A549 (cell line): ENCODE results near the gene KIT. TPM values are rescaled to one million over a fixed set of nuclear protein-coding genes. Genes with fewer than 3 reads are reported as not detected.

Experiments used
- ATAC-seq, 2 experiments: fragments of 200-7000 bp in 1 of 2; fragments of >200 bp in 1 of 2; cut with Nextera tagmentation in 1 of 2; cut with Tn5 transposase in 1 of 2; 3 replicates each; pipeline versions ENCODE4 v1.8.0 to v1.9.1; 2018 to 2020; ENCODE audit warnings: mild to moderate bottlenecking in 1 of 2, moderate library complexity in 1 of 2
- CTCF ChIA-PET: fragments of 300-600 bp; sonication (Branson Sonifier 250); formaldehyde crosslinking; extraction: SDS; loops from one replicate; lab custom pipeline; 2021; ENCODE audit warnings: antibody characterized with exemption, inconsistent platforms; lab: Yijun Ruan, JAX
- POLR2A ChIA-PET: fragments of 350-600 bp; formaldehyde crosslinking; extraction: SDS; loops from one replicate; lab custom pipeline; 2021; ENCODE audit warnings: antibody characterized with exemption, inconsistent platforms; lab: Yijun Ruan, JAX
- DNase-seq, 2 experiments: peaks; one replicate each; pipeline versions ENCODE4 v3.0.0 to v3.0.0-alpha.2; 2011 to 2016; ENCODE audit warnings: low read depth in 1 of 2, low spot score in 1 of 2
- FAIRE-seq: peaks from 2 replicates; lab custom pipeline; 2011; peaks lifted over from hg19 to GRCh38; lab: Jason Lieb, UNC
- H3K27ac ChIP-seq, 2 experiments: fragments of >200 bp; sonication (Bioruptor Twin); formaldehyde crosslinking; 3 replicates each; pipeline ENCODE4 v1.5.1; 2016 to 2017
- H3K4me1 ChIP-seq: fragments of >200 bp; sonication (Bioruptor Twin); formaldehyde crosslinking; 3 replicates; pipeline ENCODE4 v1.6.1; 2016
- H3K4me2 ChIP-seq: fragments of >200 bp; sonication (Bioruptor Twin); formaldehyde crosslinking; 3 replicates; pipeline ENCODE4 v1.6.1; 2016
- H3K4me3 ChIP-seq: fragments of >200 bp; sonication (Bioruptor Twin); formaldehyde crosslinking; 3 replicates; pipeline ENCODE4 v1.5.1; 2016
- H3K9me3 ChIP-seq: fragments of >200 bp; sonication (Bioruptor Twin); formaldehyde crosslinking; 3 replicates; pipeline ENCODE4 v1.6.1; 2016
- BHLHE40 ChIP-seq: IDR thresholded peaks from 2 replicates; pipeline ENCODE4 v1.6.1; 2012; ENCODE audit warnings: low read depth, low read length, inconsistent platforms
- CBX8 ChIP-seq: fragments of 200-600 bp; sonication (generic); IDR thresholded peaks from 2 replicates; pipeline ENCODE4 v1.6.1; 2016
- CEBPB ChIP-seq, 2 experiments: fragments of >200 bp in 1 of 2; sonication (Bioruptor Twin) in 1 of 2; formaldehyde crosslinking in 1 of 2; IDR thresholded peaks; 2 replicates each; pipeline ENCODE4 v1.6.1; 2012 to 2016
- CHD2 ChIP-seq: fragments of 150-350 bp; IDR thresholded peaks from 2 replicates; pipeline ENCODE4 v1.6.1; 2014; ENCODE audit warnings: low read length; ENCODE audit not compliant: partially characterized antibody
- EHMT2 ChIP-seq: fragments of 200-600 bp; sonication (generic); IDR thresholded peaks from 2 replicates; pipeline ENCODE4 v1.6.1; 2016; ENCODE audit warnings: antibody characterized with exemption, low read depth, mild to moderate bottlenecking, moderate library complexity
- FOSB ChIP-seq: fragments of 250-450 bp; sonication (Bioruptor Pico); IDR thresholded peaks from 2 replicates; pipeline ENCODE4 v1.5.0; 2020; ENCODE audit warnings: mild to moderate bottlenecking, moderate library complexity
- HDAC2 ChIP-seq: fragments of 200-600 bp; sonication (generic); IDR thresholded peaks from 2 replicates; pipeline ENCODE4 v1.6.1; 2016
- HEYL ChIP-seq: fragments of 250-450 bp; sonication (Bioruptor Pico); IDR thresholded peaks from 2 replicates; pipeline ENCODE4 v1.8.0; 2021; ENCODE audit warnings: mild to moderate bottlenecking, moderate library complexity
- HOXB13 ChIP-seq: fragments of 250-450 bp; sonication (Bioruptor Pico); IDR thresholded peaks from 2 replicates; pipeline ENCODE4 v1.5.0; 2020; ENCODE audit warnings: low read depth, mild to moderate bottlenecking, moderate library complexity
- HOXB5 ChIP-seq: fragments of 250-450 bp; sonication (Bioruptor Pico); IDR thresholded peaks from 2 replicates; pipeline ENCODE4 v1.5.0; 2020; ENCODE audit warnings: mild to moderate bottlenecking, moderate library complexity
- JUN ChIP-seq, 2 experiments: fragments of >200 bp; sonication (Bioruptor Twin); formaldehyde crosslinking; IDR thresholded peaks; 2 replicates in 1 of 2; 3 replicates in 1 of 2; pipeline ENCODE4 v1.6.1; 2016 to 2017
- KDM1A ChIP-seq: fragments of 200-600 bp; sonication (generic); IDR thresholded peaks from 2 replicates; pipeline ENCODE4 v1.6.1; 2016; ENCODE audit warnings: low read depth, mild to moderate bottlenecking
- KDM5A ChIP-seq: fragments of 200-600 bp; sonication (generic); IDR thresholded peaks from 2 replicates; pipeline ENCODE4 v1.6.1; 2016; ENCODE audit warnings: antibody characterized with exemption, mild to moderate bottlenecking
- MAFK ChIP-seq: fragments of 450-650 bp; IDR thresholded peaks from 2 replicates; pipeline ENCODE4 v1.6.1; 2014; ENCODE audit not compliant: partially characterized antibody
- MAZ ChIP-seq: fragments of 150-350 bp; IDR thresholded peaks from 2 replicates; pipeline ENCODE4 v1.6.1; 2014; ENCODE audit warnings: antibody characterized with exemption, low read depth, low read length, borderline replicate concordance
- NFE2L2 ChIP-seq: fragments of 150-350 bp; conservative IDR thresholded peaks from 2 replicates; pipeline ENCODE4 v1.6.1; 2014; ENCODE audit warnings: low read length
- POLR2AphosphoS2 ChIP-seq: conservative IDR thresholded peaks from 2 replicates; pipeline ENCODE4 v1.6.1; 2012; ENCODE audit warnings: low read length, improper control_type of control experiment, inconsistent platforms
- RARB ChIP-seq: fragments of 250-450 bp; sonication (Bioruptor Pico); IDR thresholded peaks from 2 replicates; pipeline ENCODE4 v1.8.0; 2021; ENCODE audit warnings: mild to moderate bottlenecking, moderate library complexity
- RCOR1 ChIP-seq: fragments of 150-350 bp; IDR thresholded peaks from 2 replicates; pipeline ENCODE4 v1.6.1; 2014; ENCODE audit warnings: antibody characterized with exemption, low read length, low read depth
- SREBF2 ChIP-seq: fragments of 450-650 bp; IDR thresholded peaks from 2 replicates; pipeline ENCODE4 v1.6.1; 2014; ENCODE audit warnings: mild to moderate bottlenecking, moderate library complexity
- TFCP2L1 ChIP-seq: fragments of 250-450 bp; sonication (Bioruptor Pico); IDR thresholded peaks from 2 replicates; pipeline ENCODE4 v1.5.0; 2021; ENCODE audit warnings: mild to moderate bottlenecking
- ZSCAN20 ChIP-seq: fragments of 250-450 bp; sonication (Bioruptor Pico); IDR thresholded peaks from 2 replicates; pipeline ENCODE4 v1.8.0; 2022; ENCODE audit warnings: mild to moderate bottlenecking, moderate library complexity
- WGBS: methylation state at CpG from one replicate; pipeline ENCODE4 v1.1.6; 2017; ENCODE audit errors: missing lambda C conversion rate; 5-methylcytosine and 5-hydroxymethylcytosine counted together
- polyA plus RNA-seq, 4 experiments: library from polyadenylated mRNA; depleted of rRNA in 3 of 4; stranded (reverse); fragments of >200 nt; fragmentation: RNase III in 1 of 4; extraction: RNeasy Plus Mini Kit Qiagen cat#74134 plus additional on column Dnase treatment in 1 of 4; gene quantifications; 2 replicates in 3 of 4; 3 replicates in 1 of 4; pipeline ENCODE4 v1.2.3, GENCODE V29; 2011 to 2017
- TF ChIP-seq, protein P1 (sequence below): fragments of 250-450 bp; sonication (Bioruptor Pico); IDR thresholded peaks from 2 replicates; pipeline ENCODE4 v1.5.0; 2020; ENCODE audit warnings: low read depth, mild to moderate bottlenecking, moderate library complexity
- TF ChIP-seq, protein P2 (sequence below): fragments of 250-450 bp; sonication (Bioruptor Pico); IDR thresholded peaks from 2 replicates; pipeline ENCODE4 v1.5.0; 2021; ENCODE audit warnings: mild to moderate bottlenecking, moderate library complexity, borderline replicate concordance
- TF ChIP-seq, protein P3 (sequence below): IDR thresholded peaks from 2 replicates; pipeline ENCODE4 v1.6.1; 2012
- TF ChIP-seq, protein P4 (sequence below): fragments of 150-350 bp; IDR thresholded peaks from 2 replicates; pipeline ENCODE4 v1.6.1; 2014; ENCODE audit warnings: low read depth, mild to moderate bottlenecking, low read length
- TF ChIP-seq, protein P5 (sequence below): fragments of 200-600 bp; sonication (generic); IDR thresholded peaks from 2 replicates; pipeline ENCODE4 v1.6.1; 2016; ENCODE audit warnings: antibody characterized with exemption, mild to moderate bottlenecking, moderate library complexity
- TF ChIP-seq, protein P6 (sequence below): IDR thresholded peaks from 2 replicates; pipeline ENCODE4 v1.6.1; 2012; ENCODE audit warnings: low read depth, borderline replicate concordance

Gene KIT
- polyA plus RNA-seq, 2 of the 4 experiments (the other 2 are of a cell fraction), result not detected

DNA sequence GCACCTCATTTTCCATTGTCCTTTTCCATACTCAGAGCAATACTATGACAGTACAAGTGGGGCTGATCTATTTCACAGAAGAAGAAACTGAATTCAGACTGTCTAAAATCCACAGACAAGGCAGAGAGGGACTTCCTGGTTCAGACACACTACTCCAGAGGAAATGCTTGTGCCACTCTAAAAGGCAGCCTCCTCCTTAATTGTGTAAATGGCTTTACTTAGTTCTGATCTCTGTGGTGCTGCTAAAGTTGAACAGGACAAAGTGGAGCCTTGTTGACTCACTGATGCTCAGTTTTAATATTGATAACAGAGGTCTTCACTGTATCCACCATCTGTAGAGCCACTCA lies 122.4 kb downstream of the KIT start:
- H3K27ac ChIP-seq, result no peak overlapping the region
- no peaks in the 10 kb centered on the region for H3K4me1 ChIP-seq
- no peak for DNase-seq
- H3K4me3 ChIP-seq, result no peak overlapping the region
- no peaks in the 10 kb centered on the region for H3K9me3 ChIP-seq
- POLR2A ChIA-PET, result no interaction called here
- no peak for TF ChIP-seq KDM5A
- TF ChIP-seq POLR2AphosphoS2, result no peak
- no peak for TF ChIP-seq ZSCAN20 (CRISPR knock-in tag)
- TF ChIP-seq TFCP2L1 (CRISPR knock-in tag), result no peak
- no peak for TF ChIP-seq HOXB5 (CRISPR knock-in tag)
- TF ChIP-seq, protein P1, sequence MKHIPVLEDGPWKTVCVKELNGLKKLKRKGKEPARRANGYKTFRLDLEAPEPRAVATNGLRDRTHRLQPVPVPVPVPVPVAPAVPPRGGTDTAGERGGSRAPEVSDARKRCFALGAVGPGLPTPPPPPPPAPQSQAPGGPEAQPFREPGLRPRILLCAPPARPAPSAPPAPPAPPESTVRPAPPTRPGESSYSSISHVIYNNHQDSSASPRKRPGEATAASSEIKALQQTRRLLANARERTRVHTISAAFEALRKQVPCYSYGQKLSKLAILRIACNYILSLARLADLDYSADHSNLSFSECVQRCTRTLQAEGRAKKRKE, result no peak
- no peak for TF ChIP-seq MAFK
- TF ChIP-seq SREBF2, result no peak
- no peak for TF ChIP-seq HEYL (CRISPR knock-in tag)
- TF ChIP-seq CBX8, result no peak
- TF ChIP-seq, protein P2, sequence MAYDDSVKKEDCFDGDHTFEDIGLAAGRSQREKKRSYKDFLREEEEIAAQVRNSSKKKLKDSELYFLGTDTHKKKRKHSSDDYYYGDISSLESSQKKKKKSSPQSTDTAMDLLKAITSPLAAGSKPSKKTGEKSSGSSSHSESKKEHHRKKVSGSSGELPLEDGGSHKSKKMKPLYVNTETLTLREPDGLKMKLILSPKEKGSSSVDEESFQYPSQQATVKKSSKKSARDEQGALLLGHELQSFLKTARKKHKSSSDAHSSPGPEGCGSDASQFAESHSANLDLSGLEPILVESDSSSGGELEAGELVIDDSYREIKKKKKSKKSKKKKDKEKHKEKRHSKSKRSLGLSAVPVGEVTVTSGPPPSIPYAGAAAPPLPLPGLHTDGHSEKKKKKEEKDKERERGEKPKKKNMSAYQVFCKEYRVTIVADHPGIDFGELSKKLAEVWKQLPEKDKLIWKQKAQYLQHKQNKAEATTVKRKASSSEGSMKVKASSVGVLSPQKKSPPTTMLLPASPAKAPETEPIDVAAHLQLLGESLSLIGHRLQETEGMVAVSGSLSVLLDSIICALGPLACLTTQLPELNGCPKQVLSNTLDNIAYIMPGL (CRISPR knock-in tag), result no peak
- no peak for TF ChIP-seq HOXB13 (CRISPR knock-in tag)
- no peak for TF ChIP-seq FOSB
- TF ChIP-seq JUN (IDR thresholded peaks at IDR 0.05), result no peak
- no peak for TF ChIP-seq NFE2L2
- TF ChIP-seq, protein P3, sequence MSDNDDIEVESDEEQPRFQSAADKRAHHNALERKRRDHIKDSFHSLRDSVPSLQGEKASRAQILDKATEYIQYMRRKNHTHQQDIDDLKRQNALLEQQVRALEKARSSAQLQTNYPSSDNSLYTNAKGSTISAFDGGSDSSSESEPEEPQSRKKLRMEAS, result no peak
- CTCF ChIA-PET, result no interaction called here
- ATAC-seq, result no peak
- FAIRE-seq, result no peak
- H3K4me2 ChIP-seq, result no peak overlapping the region

DNA sequence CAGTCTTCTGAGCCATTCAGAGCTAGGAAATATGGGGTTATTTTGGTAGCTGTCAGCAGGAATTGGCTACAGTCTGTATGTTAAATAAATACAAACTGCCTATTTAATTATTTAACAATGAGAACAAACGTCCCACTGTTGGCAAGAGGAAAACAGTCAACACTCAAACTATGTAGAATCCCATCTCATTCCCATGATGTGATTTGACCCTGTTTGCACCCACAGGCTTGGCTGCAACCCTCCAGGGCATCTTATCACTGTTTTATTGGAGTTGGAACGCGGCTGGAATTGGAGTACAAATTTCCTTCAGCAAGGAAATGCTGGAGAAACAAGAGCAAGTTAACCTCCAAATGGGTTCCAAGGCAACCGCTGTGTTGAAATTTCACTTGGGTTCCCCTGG lies 124.0 kb downstream of the KIT start:
- FAIRE-seq (no peak), DNase-seq (no peak), ATAC-seq (no peak)
- H3K27ac ChIP-seq, result no peak overlapping the region
- H3K4me2 ChIP-seq, result no peak overlapping the region
- no peaks in the 10 kb centered on the region for H3K4me1 ChIP-seq
- no peaks in the 10 kb centered on the region for H3K9me3 ChIP-seq
- POLR2A ChIA-PET, result no interaction called here
- TF ChIP-seq, protein P4, sequence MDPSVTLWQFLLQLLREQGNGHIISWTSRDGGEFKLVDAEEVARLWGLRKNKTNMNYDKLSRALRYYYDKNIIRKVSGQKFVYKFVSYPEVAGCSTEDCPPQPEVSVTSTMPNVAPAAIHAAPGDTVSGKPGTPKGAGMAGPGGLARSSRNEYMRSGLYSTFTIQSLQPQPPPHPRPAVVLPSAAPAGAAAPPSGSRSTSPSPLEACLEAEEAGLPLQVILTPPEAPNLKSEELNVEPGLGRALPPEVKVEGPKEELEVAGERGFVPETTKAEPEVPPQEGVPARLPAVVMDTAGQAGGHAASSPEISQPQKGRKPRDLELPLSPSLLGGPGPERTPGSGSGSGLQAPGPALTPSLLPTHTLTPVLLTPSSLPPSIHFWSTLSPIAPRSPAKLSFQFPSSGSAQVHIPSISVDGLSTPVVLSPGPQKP, result no peak
- TF ChIP-seq CEBPB (IDR thresholded peaks at IDR 0.05), result no peak
- WGBS, result 29% methylated on average over 4 of the region's 4 CpGs
- CTCF ChIA-PET, result no interaction called here
- H3K4me3 ChIP-seq, result no peak overlapping the region

DNA sequence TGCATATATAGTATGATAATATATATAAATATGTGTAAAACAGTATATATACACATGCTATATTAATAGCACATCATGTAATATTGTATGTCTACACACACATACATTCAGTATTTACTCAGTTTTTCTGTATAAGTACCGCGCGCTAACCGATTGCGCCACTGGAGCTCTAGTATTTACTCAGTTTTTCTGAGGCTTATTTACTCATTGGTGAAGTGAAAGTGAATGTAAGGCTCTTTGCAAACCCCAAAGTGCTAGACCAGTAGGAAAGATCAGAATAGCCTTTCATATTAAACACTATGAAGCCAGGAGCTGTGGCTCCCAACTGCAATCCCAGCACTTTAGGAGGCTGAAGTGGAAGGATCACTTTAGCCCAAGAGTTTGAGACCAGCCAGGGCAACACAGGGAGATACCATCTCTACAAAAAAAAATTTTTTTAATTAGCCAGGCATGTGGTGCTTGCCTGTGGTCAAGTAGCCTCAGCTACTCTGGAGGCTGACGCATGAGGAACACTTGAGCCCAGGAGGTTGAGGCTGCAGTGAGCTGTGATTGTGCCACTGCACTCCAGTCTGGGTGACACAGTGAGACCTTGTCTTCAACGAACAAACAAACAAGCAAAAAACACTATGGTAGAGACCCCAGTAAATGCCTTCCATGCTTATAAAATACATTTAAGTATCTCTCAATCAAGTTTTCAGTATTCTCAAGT lies 125.8 kb downstream of the KIT start:
- POLR2A ChIA-PET, result no interaction called here
- 62% methylated on average over 7 of the region's 7 CpGs for WGBS
- ATAC-seq (no peak), FAIRE-seq (no peak), DNase-seq (no peak)
- no peak overlapping the region for H3K27ac ChIP-seq
- CTCF ChIA-PET, result no interaction called here
- no peak overlapping the region for H3K4me3 ChIP-seq
- no peak overlapping the region for H3K4me2 ChIP-seq
- no peaks in the 10 kb centered on the region for H3K9me3 ChIP-seq
- H3K4me1 ChIP-seq, result no peaks in the 10 kb centered on the region
- TF ChIP-seq BHLHE40 (no peak), MAZ (no peak), EHMT2 (no peak), CHD2 (no peak), HOXB5 (CRISPR knock-in tag) (no peak), HEYL (CRISPR knock-in tag) (no peak), KDM1A (no peak), HDAC2 (no peak), RCOR1 (no peak), RARB (CRISPR knock-in tag) (no peak), NFE2L2 (no peak)
- TF ChIP-seq, protein P5, sequence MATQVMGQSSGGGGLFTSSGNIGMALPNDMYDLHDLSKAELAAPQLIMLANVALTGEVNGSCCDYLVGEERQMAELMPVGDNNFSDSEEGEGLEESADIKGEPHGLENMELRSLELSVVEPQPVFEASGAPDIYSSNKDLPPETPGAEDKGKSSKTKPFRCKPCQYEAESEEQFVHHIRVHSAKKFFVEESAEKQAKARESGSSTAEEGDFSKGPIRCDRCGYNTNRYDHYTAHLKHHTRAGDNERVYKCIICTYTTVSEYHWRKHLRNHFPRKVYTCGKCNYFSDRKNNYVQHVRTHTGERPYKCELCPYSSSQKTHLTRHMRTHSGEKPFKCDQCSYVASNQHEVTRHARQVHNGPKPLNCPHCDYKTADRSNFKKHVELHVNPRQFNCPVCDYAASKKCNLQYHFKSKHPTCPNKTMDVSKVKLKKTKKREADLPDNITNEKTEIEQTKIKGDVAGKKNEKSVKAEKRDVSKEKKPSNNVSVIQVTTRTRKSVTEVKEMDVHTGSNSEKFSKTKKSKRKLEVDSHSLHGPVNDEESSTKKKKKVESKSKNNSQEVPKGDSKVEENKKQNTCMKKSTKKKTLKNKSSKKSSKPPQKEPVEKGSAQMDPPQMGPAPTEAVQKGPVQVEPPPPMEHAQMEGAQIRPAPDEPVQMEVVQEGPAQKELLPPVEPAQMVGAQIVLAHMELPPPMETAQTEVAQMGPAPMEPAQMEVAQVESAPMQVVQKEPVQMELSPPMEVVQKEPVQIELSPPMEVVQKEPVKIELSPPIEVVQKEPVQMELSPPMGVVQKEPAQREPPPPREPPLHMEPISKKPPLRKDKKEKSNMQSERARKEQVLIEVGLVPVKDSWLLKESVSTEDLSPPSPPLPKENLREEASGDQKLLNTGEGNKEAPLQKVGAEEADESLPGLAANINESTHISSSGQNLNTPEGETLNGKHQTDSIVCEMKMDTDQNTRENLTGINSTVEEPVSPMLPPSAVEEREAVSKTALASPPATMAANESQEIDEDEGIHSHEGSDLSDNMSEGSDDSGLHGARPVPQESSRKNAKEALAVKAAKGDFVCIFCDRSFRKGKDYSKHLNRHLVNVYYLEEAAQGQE, result no peak
- TF ChIP-seq, protein P6, sequence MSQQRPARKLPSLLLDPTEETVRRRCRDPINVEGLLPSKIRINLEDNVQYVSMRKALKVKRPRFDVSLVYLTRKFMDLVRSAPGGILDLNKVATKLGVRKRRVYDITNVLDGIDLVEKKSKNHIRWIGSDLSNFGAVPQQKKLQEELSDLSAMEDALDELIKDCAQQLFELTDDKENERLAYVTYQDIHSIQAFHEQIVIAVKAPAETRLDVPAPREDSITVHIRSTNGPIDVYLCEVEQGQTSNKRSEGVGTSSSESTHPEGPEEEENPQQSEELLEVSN, result no peak
